Lower leg skin (tissue), 3 donors: ENCODE data around the gene SH2B3.

Experiments used
- CTCF ChIP-seq, 3 donors: fragments of 450-650 bp; IDR thresholded peaks; one replicate each; pipeline ENCODE4 v1.5.1; 2016; ENCODE audit warnings: antibody characterized with exemption in 3 of 3, mild to moderate bottlenecking in 3 of 3, moderate library complexity in 2 of 3
- POLR2A ChIP-seq, 2 donors: fragments of 450-650 bp; IDR thresholded peaks; one replicate each; pipeline ENCODE4 v1.6.1; 2016 to 2017; ENCODE audit warnings: antibody characterized with exemption in 2 of 2, mild to moderate bottlenecking in 1 of 2, moderate library complexity in 1 of 2

GRCh38 chr12:111413442-111414086, 7.8 kb downstream of the SH2B3 start:
- TF ChIP-seq CTCF (IDR thresholded peaks at IDR 0.05) (no peak), POLR2A (IDR thresholded peaks at IDR 0.05) (no peak)
